Thyroid gland (tissue), 4 donors: ENCODE results near the gene STIM1.

ENCODE experiments used
- CTCF ChIP-seq, 6 experiments: fragments of 200-600 bp in 3 of 6; fragments of 450-650 bp in 3 of 6; sonication (generic) in 3 of 6; IDR thresholded peaks; one replicate each; pipeline ENCODE4 v1.5.1; 2016 to 2019; ENCODE audit warnings: antibody characterized with exemption in 6 of 6, mild to moderate bottlenecking in 2 of 6, inconsistent platforms in 1 of 6, moderate library complexity in 1 of 6
- POLR2A ChIP-seq, 2 donors: fragments of 450-650 bp; IDR thresholded peaks; one replicate each; pipeline ENCODE4 v1.6.1; 2017; ENCODE audit warnings: antibody characterized with exemption in 2 of 2, mild to moderate bottlenecking in 2 of 2, moderate library complexity in 1 of 2

GRCh38 chr11:3854977-3855807 is at the start of gene STIM1:
- TF ChIP-seq POLR2A (IDR thresholded peaks at IDR 0.05) (peak; percentile 75 to 85), CTCF (IDR thresholded peaks at IDR 0.05) (peak; percentile 87 to 99 (median 94))
